ENCODE data around the gene LTF.
"Not testable (repeated sequence)": the region's sequence is repeated elsewhere in the genome, so short reads cannot be mapped to it uniquely, and the experiment has no call there.

The LTF gene

DNA sequence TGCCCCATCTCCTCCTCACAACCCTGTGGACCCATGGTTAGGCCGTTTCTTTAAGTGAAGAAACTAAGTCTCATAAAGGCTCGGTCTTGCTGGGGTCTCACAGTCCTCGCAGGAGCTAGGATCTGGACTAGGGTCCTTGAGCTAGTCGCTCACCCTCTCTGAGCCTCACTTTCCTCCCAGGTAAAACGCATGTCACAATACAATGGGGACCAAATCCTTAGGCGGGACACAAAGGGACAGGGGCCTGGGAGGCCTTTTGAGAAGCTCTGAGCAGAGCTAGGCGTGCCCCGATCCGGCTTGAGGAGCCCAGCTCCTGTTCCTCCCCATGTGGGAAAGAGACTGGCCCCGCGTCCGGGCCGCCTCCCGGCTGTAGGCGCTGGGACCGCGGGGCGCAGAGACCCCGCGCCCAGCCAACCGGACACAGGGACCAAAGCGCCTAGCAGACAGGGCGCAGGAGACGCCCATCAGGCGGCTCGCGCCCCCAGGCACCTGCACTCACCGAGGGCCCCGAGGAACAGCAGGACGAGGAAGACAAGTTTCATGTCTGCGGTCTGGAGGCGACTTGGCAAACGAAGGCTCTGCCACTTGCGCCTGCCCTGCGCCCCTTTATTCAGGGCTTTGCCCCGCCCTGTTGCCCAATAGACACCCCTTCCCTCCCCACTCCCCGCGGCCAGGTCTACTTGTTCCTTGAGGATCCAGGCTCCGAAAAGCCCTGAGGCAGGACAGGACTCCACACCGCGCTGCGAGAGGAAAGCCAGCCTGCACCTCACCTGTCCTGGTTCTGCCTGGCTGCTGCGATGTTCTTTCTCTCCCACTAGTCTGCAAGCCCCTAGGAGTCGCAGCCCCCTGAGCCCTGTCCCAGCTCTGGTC is at the start of gene LTF:
Gene LTF (minus strand): TSS at position 580 of the 870 bp plus-strand sequence. CDS start 38 bp downstream, at position 542.
- DNase-seq = no peak

DNA sequence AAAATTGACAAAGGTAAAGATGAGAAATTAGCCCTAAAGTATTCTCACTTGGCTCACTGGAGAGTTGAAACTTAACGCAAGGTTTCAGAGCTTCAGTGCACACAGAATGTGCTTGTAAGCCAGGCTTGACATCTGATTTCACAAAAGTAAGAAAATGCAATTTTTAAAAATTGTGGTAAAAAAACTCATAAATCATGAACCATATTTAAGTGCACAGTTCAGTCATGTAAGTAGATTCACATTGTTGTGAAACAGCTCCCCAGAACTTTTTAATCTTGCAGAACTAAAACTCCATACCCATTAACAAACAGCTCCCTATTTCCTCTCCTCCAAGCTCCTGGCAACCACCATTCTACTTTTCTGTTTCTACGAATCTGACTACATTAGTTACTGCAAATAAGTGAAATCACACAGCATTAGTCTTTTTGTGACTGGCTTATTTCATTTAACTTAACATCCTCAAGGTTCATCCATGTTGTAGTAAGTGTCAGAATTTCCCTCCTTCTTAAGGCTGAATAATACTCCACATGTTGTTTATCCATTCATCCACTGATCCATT is 47.6 kb upstream of the LTF start:
- DNase-seq = no peak

DNA sequence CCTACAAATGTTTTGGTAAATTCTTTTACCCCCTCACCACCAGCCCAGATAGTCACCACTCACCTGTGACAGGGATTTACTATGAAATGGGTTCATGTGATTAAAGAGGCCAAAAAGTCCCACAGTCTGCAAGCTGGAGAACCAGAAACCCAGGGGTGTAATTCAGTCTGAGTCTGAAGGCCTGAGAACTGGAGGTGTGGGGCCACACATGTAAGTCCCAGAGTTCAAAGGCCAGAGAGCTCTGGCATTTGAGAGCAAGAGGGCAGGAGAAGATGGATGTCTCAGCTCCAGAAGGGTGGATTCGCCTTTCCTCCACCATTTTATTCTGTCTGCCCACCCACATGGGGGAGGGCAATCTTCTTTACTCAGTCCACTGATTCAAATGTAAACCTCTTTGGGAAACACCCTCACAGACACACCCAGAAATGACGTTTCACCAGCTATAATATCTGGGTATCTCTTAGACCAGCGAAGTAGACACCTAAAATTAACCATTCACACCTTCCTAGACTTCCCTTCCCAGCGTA is 45.0 kb upstream of the LTF start:
- no peak for DNase-seq

DNA sequence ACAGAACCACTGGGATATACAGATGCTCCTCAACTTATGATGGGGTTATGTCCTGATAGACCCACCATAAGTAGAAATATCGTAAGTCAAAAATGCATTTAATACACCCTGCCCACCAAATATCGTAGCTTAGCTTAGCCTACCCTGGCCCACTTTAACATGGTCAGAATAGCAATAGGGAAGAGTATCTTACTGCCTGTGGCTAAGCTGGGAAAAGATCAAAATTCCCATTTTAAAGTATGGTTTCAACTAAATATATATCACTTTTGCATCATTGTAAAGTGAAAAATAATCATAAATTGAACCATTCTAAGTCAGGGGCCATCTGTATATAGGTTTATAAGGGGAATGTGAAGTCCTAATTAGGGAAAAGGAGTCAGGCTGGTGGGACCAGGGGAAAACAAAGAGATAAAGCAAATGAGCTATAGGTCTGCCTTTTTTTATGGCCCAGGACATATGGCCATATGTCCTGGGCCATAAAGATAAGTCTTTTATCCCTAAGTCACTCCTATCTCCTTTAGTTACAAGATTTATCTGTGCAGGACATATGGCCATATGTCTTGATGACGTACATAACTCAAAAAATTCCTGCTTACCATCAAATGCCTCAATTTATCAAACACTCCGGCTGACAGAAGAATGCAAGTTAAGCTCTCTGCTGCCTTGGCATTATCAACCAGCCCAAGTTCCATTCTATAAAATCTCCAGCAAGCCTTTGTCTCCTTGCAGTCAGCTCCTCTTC is 44.3 kb upstream of the LTF start:
- no peak for DNase-seq

DNA sequence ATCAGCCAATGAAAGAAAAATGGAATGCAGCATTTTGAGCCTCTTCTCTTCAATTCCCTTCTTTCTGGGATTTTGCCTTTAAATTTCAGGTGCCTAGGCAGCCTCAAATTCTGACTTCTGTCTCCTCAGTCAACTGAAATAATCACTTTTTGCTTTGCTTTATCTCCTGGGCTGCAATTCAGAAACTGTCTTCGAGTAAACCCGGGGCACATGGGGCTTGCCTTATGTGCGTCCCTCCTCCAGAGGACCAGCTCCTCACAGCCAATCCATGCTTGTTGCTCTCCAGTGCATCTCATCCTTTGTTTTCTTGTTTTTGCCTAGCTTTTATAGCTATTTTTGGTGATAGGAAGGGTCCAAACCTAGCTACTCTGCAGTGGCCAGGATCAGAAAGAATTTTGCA is 41.8 kb upstream of the LTF start:
- DNase-seq = no peak

DNA sequence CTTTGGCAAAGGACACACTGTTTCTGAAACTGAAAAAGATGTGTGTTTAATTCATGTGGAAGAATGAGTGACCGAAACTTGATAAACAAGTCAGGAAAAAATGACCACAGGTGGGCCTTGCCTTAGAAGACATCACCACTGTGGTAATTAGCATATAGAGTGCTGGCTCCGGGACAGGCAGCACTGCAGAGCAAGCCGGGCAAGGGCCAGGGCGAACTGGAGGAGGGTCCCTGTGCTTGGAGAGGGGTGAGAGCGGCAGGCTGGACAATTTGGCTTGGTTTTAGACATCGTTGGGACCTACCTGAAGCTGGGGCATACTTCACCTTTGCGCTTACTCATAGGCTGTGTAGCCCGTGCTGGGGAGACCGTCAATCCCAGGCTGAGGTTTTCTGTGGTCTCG is 41.2 kb upstream of the LTF start:
- DNase-seq = no peak

DNA sequence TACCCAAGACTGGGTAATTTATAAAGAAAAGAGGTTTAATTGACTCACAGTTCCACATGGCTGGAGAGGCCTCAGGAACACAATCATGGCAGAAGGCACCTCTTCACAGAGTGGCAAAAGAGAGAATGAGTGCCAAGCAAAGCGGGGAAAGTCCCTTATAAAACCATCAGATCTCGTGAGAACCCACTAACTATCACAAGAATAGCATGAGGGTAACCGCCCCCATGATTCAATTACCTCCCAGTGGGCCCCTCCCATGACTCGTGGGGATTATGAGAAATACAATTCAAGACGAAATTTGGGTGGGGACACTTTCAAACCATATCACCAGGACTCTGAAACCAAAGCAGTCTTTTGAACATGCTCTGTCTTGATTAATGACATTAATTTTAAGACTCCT is 40.1 kb upstream of the LTF start:
- no peak for DNase-seq

DNA sequence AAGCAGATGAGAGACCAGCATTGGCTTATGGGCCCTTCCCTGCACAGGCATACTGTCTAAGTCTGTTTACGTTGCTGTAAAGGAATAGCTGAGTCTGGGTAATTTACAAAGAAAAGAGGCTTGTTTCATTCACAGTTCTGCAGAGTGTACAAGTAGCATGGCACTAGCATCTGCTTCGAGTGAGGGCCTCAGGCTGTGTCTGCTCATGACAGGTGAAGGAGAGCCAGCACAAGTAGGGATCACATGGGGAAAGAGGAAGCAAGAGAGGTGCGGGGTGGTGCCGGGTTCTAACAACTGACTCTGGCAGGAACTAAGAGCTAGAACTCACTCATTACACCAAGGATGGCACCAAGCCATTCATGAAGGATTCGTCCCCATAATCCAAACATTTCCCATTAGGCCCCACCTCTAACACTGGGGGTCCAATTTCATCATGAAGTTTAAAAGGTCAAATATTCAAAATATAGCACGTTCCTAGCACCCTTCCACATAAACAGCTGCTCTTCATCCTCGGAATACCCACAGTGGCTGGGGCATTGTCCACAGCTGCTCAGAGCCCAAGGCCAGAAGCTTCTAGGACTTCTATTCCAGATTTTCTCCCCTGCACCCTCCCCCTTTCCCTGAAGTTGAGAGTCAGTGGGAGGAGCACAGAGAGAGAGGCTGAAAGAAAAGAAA is 38.6 kb upstream of the LTF start:
- DNase-seq = no peak

DNA sequence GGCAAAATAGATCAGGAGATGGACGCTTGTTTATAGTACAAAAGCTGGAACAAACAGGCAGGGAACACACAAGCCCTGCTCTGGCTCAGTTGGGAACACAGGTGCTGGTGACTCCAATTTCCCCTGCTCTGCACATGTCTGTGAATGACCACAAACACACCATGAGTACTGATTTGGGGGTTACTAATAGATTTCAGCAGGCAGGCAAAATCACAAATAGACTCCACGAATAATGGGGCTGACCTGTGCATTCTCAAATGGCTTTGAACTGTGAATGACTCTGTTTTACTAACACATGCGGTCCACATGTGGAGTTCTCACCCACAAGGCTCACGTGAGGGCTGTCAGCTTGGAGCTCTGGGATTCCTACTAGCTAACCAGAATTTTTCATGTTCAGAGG is 37.0 kb upstream of the LTF start:
- no peak for DNase-seq

DNA sequence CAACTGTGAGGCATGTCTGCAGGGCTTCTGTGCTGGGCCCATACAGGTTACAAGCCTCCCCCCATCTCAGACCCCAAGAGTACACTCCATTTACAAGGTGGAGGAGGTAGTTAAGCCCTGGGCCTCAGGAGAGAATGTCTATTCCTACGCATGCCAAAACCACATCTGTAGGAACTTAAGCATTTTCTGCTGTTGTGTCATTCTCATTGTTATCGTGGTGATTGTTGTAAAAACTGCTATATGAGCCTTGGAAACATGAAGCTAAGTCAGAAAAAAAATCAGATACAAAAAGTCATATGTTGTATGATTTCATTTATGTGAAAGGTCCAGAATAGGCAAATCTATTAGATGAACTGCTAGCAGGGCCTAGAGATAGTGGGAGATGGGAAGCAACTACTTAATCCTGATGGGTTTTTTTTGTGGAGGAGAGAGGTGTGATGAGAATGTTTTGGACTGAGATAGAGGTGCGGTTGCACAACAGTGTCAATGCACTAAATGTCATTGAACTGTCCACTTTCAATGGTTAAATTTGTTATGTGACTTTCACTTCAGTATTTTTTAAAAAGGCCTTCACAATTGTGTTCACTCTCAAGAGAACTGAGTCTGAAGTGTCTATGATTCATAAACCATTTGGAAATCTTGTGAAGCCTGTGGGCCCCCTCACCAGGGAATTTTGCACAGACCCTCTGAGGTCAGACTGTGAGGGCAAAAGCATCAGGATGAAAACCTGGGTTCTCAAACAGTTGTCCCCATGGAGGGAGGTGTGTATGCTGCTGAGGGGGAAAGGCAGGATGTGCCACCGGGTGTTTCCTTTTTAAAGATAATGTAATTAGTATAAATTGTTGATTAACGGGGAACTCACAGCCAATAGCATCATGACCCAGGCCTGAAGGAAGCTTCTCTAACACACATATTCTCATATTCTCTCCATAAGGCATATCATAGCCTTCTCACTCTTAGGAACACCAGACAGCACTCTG is 36.2 kb upstream of the LTF start:
- no peak for DNase-seq

DNA sequence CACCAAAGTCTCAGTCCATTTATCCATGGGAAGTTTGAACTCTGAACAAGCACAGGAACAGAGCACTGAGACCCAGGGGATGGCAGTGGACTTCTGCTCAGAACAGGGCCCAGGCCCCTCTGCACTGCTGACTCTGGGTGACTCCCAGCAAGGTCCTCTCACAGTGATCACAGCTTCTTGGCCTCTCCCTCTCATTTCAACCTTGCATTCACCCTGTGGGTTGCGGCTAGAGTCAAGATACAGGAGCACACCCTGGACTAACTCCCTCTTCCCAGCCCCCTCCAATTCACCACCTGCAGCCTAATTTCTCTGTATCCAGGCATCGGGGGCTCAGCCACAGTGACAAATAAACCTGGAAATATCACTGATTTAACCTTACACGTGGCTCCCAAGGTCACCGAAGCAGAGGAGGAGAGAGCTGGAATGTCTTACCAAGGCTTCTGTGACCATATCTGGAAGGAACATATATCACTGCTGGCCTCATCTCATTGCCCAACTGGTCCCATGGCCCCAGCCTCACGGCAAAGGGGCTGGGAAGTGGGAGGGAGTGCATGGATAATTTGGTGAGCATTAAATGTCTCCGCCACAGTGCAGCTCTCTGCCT is 34.3 kb upstream of the LTF start:
- no peak for DNase-seq

DNA sequence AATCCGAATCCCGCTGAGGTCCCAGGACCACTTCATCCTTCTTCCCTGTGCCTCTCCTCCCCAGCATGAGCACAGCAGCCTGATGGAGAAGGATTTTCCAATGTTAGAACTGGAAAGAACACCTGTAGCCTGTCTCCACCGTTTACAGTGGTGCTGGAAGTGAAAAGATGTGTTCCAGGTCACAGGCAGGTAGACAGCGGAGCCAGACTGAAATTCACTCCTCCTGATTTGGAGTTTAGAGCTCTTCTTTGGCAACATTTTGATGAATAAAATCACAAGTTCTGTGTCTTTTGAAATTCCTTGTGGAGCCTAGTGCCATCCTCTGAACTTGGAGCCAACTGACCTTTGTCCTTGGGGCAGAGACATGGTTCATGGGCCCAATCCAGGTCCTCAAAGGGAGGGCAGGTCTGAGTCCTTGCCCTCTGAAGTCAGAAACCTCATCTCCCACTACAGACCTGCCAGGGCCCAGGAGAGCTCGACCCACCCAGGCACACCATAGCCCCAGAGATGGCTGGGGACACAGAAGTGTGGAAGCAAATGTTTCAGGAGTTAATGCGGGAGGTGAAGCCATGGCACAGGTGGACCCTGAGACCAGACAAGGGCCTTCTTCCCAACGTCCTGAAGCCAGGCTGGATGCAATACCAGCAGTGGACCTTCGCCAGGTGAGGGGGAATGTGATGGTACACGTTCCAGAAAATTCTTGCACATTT is 33.0 kb upstream of the LTF start, which contains the start of gene RTP3:
Gene RTP3 (plus strand): TSS at position 421 of the 710 bp plus-strand sequence. CDS start 87 bp downstream, at position 508.
- DNase-seq = no peak

DNA sequence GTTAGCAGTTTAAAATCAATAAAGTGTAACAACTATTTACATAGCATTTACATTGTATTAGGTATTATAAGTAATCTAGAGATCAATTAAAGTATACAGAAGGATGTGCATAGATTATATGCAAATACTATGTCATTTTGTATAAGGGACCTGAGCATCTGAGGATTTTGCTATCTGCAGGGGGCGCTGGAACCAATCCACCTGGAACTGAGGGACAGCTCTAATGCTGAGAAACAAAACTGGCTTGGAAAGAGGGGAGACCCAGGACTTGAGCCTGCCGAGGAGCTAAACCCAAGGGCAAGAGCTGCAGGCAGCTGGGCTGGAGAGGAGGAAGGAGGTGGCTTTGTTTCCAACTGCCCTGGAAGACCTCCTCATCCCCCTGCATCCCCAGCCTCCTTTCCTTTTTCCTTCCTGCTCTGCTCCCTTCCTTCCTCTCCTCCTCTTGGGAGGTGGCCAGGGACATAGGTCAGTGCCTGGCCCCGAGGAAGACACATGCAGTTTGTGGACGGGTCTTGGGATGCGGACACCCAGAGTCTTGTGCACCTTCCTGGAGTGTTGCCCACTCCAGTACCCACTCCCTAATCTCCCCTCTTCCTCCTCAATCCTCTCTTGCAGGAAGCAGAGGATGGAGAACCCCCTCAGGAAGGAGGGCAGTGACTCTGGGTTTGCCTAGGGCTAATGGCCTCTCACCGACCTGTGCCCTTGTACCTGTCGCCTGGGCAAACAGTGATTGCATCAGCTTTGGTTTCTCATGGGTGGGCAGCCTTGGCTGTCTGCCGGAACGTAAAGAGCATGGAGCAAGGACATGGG is 32.2 kb upstream of the LTF start:
- DNase-seq = no peak

DNA sequence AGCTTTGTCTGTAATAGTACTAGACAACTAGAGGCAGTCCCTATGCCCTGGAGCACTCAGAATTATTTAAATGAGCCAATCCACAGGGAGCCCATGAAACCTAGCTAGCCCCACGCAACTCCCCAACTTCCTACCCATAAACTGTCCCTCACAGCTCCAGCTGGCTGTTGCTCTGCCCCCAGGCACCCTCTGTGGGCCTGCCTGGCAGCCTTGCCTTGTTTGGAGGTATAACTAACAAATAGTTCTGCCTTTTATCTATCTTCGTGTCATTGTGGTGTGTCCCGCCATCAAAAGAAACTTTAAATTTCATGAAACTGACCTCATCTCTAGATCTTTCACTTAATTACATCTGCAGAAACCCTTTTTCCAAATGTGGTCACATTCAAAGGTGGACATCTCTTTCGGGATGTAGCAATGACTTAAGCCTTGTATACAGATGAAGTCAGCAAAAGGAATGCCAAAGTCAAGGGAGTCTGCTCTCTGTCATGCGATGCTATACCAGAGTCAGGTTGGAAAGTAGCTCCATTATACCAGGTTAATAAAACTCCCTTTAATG is 31.3 kb upstream of the LTF start:
- DNase-seq = no peak

DNA sequence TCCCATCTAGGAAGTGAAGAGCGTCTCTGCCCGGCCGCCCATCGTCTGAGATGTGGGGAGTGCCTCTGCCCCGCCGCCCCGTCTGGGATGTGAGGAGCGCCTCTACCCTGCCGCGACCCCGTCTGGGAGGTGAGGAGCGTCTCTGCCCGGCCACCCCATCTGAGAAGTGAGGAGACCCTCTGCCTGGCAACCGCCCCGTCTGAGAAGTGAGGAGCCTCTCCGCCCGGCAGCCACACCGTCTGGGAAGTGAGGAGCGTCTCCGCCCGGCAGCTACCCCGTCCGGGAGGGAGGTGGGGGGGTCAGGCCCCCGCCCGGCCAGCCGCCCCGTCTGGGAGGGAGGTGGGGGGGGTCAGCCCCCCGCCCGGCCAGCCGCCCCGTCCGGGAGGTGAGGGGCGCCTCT is 29.8 kb upstream of the LTF start:
- not testable (repeated sequence) for DNase-seq

DNA sequence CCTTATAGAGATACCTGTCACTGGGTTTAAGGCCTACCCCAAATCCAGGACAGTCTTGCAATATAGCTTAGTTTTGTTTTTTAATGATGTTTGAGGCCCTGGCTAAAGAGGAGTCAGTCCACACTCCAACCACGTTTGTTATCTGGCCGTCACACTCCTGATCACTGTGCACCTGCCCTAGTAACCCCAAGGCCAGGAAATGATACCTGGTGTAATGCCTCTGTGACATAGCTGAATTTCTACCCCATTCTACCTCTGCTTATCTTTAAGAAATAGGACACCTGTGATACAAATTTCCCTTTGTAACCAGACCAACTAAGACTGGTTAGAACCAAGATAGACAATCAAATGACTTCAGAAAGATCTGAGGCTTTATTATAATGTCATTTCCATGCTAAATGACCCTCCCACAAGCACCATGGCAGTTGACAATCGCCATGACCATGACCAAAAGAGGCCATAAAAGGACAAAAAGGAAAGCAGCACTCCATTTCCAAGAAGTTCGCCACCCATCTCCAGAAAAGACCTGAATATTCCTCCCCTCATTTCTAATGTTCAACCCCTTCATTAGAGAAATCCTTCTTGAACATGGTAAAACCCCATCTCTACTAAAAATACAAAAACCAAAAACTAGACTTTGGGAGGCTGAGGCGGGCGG is 28.3 kb upstream of the LTF start:
- DNase-seq = no peak

DNA sequence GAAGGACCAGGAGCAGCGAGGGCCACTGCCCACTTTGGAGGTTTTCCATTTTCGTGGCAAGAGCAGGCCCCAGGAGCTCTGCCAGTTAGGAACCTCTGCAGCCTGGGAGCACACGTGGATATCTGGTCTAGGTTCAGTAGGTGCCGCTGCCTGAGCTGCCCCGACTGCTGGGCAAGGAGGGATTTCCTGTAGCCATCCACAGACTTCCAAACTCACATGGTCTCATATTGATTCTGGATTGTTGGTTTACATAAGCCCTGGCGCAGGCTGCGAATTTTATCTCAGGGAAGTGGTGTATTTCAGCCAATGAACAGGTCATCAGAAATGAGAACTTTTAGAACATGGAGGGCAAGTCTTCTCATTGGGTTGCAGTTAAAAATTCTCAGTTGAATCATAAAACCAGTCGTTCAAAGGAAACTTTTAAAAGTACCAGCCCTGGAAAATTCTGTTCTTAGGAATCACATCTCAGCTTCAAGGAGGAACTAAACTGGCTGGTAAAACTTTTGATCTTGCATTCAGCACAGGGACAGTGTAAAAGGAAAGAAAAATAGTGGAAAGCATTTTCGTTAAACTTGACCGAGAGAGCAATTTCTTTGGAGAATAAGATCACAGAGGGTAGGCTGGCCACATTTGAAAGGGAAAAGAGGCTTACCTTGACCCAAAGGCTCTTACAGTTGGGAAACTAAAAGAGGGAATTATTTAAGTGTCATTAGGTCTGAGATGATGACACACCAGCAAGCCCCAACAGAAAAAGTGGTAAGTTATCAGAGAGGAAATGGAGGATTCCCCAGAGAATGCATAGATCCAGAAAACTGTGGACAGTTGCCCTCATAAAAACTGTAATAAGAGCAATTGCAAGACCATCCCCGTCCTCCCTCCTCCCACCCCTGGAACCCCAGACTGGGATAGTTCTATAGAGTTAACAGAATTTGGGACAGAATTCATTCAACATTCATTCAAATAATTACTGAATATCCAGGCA is 26.7 kb upstream of the LTF start:
- no peak for DNase-seq

All from NCI-H510A treated with DMSO at 0.1 percent for 48 hours (cell line).